Measurements from ENCODE around the gene SF3A1. TPM values are rescaled to one million over a fixed set of nuclear protein-coding genes. Genes with fewer than 3 reads are reported as not detected.
A peak's percentile ranks its signal among the peaks of the same experiment; 100 is the strongest.

Gene SF3A1
- total RNA-seq, 1 experiment from 2014 or later, result 167 TPM

DNA sequence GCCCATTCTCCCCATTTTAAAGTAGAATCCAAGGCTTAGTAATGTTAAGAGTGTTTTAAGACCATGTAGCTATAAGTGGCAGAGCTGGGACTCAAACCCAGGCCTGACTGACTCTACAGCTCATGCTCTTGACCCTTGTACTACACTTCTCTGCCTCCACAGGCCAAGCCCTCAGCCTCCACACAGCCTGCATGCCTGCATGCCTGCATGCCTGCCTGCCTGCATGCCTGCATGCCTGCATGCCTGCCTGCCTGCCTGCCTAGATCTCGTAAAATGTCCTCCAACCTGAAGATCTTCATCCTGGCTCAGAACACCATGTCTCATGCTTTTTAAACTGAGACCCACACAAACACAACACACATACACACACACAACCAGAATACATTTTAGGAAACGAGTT is 48.6 kb downstream of the SF3A1 start:
- no peak for TF ChIP-seq CTCF (IDR thresholded peaks at IDR 0.05; ENCODE audit: unreplicated experiment)
- no peaks in the 10 kb centered on the region for H3K27me3 Mint-ChIP-seq (ENCODE audit: insufficient read depth, unreplicated experiment)

GRCh38 chr22:30307041-30307574 is 49.6 kb downstream of the SF3A1 start:
- no peak for DNase-seq (ENCODE audit: unreplicated experiment)
- intact Hi-C loops (cut with micrococcal nuclease), result no loop called here
- CTCF ChIA-PET, result interaction anchor here (0.6 kb wide), 1 partner anchor 12 kb away, joined by 3 read pairs; no protein-coding TSS in a partner anchor
- Mint-ChIP-seq H3K4me3 (ENCODE audit: unreplicated experiment) (no peak overlapping the region), H3K9me3 (ENCODE audit: unreplicated experiment) (no peaks in the 10 kb centered on the region), H3K36me3 (ENCODE audit: insufficient read depth, unreplicated experiment) (no peaks in the 10 kb centered on the region), H3K27me3 (ENCODE audit: insufficient read depth, unreplicated experiment) (no peaks in the 10 kb centered on the region), H3K4me1 (ENCODE audit: insufficient read depth, unreplicated experiment) (peaks cover 66% of the 10 kb centered on the region), H3K27ac (ENCODE audit: low read depth, unreplicated experiment) (no peak overlapping the region)
- POLR2A ChIA-PET, result interaction anchor here (1.0 kb wide), 1 partner anchor 16 kb away, joined by 3 read pairs; no protein-coding TSS in a partner anchor
- BruUV-seq (replicated peaks), result no TSS peak
- no peak for TF ChIP-seq CTCF (IDR thresholded peaks at IDR 0.05; ENCODE audit: unreplicated experiment)

More for the DNA sequence above, 48.6 kb downstream of the SF3A1 start:
- ChIA-PET POLR2A (interaction anchor here (0.7 to 0.9 kb wide), 2 partner anchors 17 to 19 kb away, joined by 3 to 4 read pairs; partner anchors contain the start of gene TBC1D10A), CTCF (interaction anchor here (0.8 kb wide), 1 partner anchor 13 kb away, joined by 3 read pairs; no protein-coding TSS in a partner anchor)
- no TSS peak for BruUV-seq (replicated peaks)
- Mint-ChIP-seq H3K27ac (ENCODE audit: low read depth, unreplicated experiment) (no peak overlapping the region), H3K9me3 (ENCODE audit: unreplicated experiment) (no peaks in the 10 kb centered on the region), H3K4me1 (ENCODE audit: insufficient read depth, unreplicated experiment) (peaks cover 66% of the 10 kb centered on the region), H3K4me3 (ENCODE audit: unreplicated experiment) (no peak overlapping the region), H3K36me3 (ENCODE audit: insufficient read depth, unreplicated experiment) (no peaks in the 10 kb centered on the region)
- intact Hi-C loops (cut with micrococcal nuclease), result no loop called here
- no peak for DNase-seq (ENCODE audit: unreplicated experiment)

- DNase-seq (ENCODE audit: unreplicated experiment), result no peak
- Mint-ChIP-seq H3K4me1 (ENCODE audit: insufficient read depth, unreplicated experiment) (peaks cover 67% of the 10 kb centered on the region), H3K27me3 (ENCODE audit: insufficient read depth, unreplicated experiment) (no peaks in the 10 kb centered on the region), H3K4me3 (ENCODE audit: unreplicated experiment) (no peak overlapping the region), H3K9me3 (ENCODE audit: unreplicated experiment) (no peaks in the 10 kb centered on the region), H3K27ac (ENCODE audit: low read depth, unreplicated experiment) (no peak overlapping the region), H3K36me3 (ENCODE audit: insufficient read depth, unreplicated experiment) (no peaks in the 10 kb centered on the region)
- no peak for TF ChIP-seq CTCF (IDR thresholded peaks at IDR 0.05; ENCODE audit: unreplicated experiment)
- no TSS peak for BruUV-seq (replicated peaks)
- POLR2A ChIA-PET, result interaction anchor here (1.0 kb wide), 1 partner anchor 16 kb away, joined by 3 read pairs; no protein-coding TSS in a partner anchor
- CTCF ChIA-PET, result interaction anchor here (1.4 kb wide), 1 partner anchor 18 kb away, joined by 4 read pairs; no protein-coding TSS in a partner anchor
- intact Hi-C loops (cut with micrococcal nuclease), result no loop called here
Observed at GRCh38 chr22:30306627-30307011, 50.1 kb downstream of the SF3A1 start.

GRCh38 chr22:30305906-30306626 is 50.6 kb downstream of the SF3A1 start:
- Mint-ChIP-seq H3K4me1 (ENCODE audit: insufficient read depth, unreplicated experiment) (peaks cover 66% of the 10 kb centered on the region), H3K9me3 (ENCODE audit: unreplicated experiment) (no peaks in the 10 kb centered on the region), H3K36me3 (ENCODE audit: insufficient read depth, unreplicated experiment) (no peaks in the 10 kb centered on the region), H3K27ac (ENCODE audit: low read depth, unreplicated experiment) (peak overlapping the region; percentile 49), H3K27me3 (ENCODE audit: insufficient read depth, unreplicated experiment) (no peaks in the 10 kb centered on the region), H3K4me3 (ENCODE audit: unreplicated experiment) (no peak overlapping the region)
- TF ChIP-seq CTCF (IDR thresholded peaks at IDR 0.05; ENCODE audit: unreplicated experiment), result no peak
- CTCF ChIA-PET, result interaction anchor here (1.4 kb wide), 1 partner anchor 19 kb away, joined by 4 read pairs; no protein-coding TSS in a partner anchor
- DNase-seq (ENCODE audit: unreplicated experiment), result no peak
- POLR2A ChIA-PET, result interaction anchor here (1.0 to 6.3 kb wide), 2 partner anchors 15 to 17 kb away, joined by 3 to 41 read pairs; partner anchors contain the start of gene CASTOR1
- intact Hi-C loops (cut with micrococcal nuclease), result no loop called here
- no TSS peak for BruUV-seq (replicated peaks)

All from MCF 10A (cell line).